Measurements from ENCODE around the gene AEN.

AEN gene

GRCh38 chr15:88613074-88613944, 7.8 kb upstream of the AEN start:
- DNase-seq (ENCODE audit: low spot score) = no peak

- no peak for DNase-seq (ENCODE audit: low spot score)
These were observed 5.6 kb upstream of the AEN start for GRCh38 chr15:88615303-88616107.

- no peak for DNase-seq (ENCODE audit: low spot score)
These were observed 4.9 kb upstream of the AEN start for GRCh38 chr15:88616240-88616639.

GRCh38 chr15:88617031-88617722, 4.0 kb upstream of the AEN start:
- DNase-seq (ENCODE audit: low spot score) = no peak

GRCh38 chr15:88617790-88618189, 3.4 kb upstream of the AEN start:
- DNase-seq (ENCODE audit: low spot score) = no peak

- no peak for DNase-seq (ENCODE audit: low spot score)
These were observed 2.5 kb upstream of the AEN start for GRCh38 chr15:88618686-88619085.

- DNase-seq (ENCODE audit: low spot score) = no peak
These were observed 1.3 kb upstream of the AEN start for GRCh38 chr15:88619796-88620195.

- no peak for DNase-seq (ENCODE audit: low spot score)
These were observed 857 bp downstream of the AEN start for GRCh38 chr15:88621789-88622604.

GRCh38 chr15:88622605-88622975, 1.4 kb downstream of the AEN start:
- no peak for DNase-seq (ENCODE audit: low spot score)

GRCh38 chr15:88623061-88623460, 1.9 kb downstream of the AEN start:
- no peak for DNase-seq (ENCODE audit: low spot score)

- no peak for DNase-seq (ENCODE audit: low spot score)
These were observed 2.5 kb downstream of the AEN start for GRCh38 chr15:88623632-88624031.

- DNase-seq (ENCODE audit: low spot score) = no peak
These were observed 3.2 kb downstream of the AEN start for GRCh38 chr15:88624156-88624970.

- DNase-seq (ENCODE audit: low spot score) = no peak
These were observed 3.9 kb downstream of the AEN start for GRCh38 chr15:88624971-88625490.

GRCh38 chr15:88625943-88626741, 5.0 kb downstream of the AEN start:
- DNase-seq (ENCODE audit: low spot score) = no peak

GRCh38 chr15:88627463-88627862, 6.3 kb downstream of the AEN start:
- no peak for DNase-seq (ENCODE audit: low spot score)

- DNase-seq (ENCODE audit: low spot score) = no peak
These were observed 7.0 kb downstream of the AEN start for GRCh38 chr15:88628018-88628654.

GRCh38 chr15:88629071-88629470, 7.9 kb downstream of the AEN start:
- no peak for DNase-seq (ENCODE audit: low spot score)

GRCh38 chr15:88630141-88630721, 9.1 kb downstream of the AEN start:
- DNase-seq (ENCODE audit: low spot score) = no peak
